Chondrocyte (in vitro differentiated cells): ENCODE results near the gene F9. TPM values are rescaled to one million over a fixed set of nuclear protein-coding genes. Genes with fewer than 3 reads are reported as not detected.

ENCODE experiments used
- DNase-seq: peaks from one replicate; pipeline ENCODE4 v3.0.0; 2021; ENCODE audit warnings: mixed read lengths, low spot score
- H3K27ac Mint-ChIP-seq: one replicate; pipeline ENCODE4 v1.8.0; 2021; ENCODE audit warnings: mild to moderate bottlenecking, moderate library complexity, mixed read lengths; ENCODE audit not compliant: unreplicated experiment
- H3K27me3 Mint-ChIP-seq: 2 replicates; pipeline ENCODE4 v1.8.0; 2021; ENCODE audit warnings: low read depth, mixed read lengths
- H3K36me3 Mint-ChIP-seq: 2 replicates; pipeline ENCODE4 v1.8.0; 2021; ENCODE audit warnings: low read depth, mixed read lengths
- H3K4me1 Mint-ChIP-seq: 2 replicates; pipeline ENCODE4 v1.8.0; 2021; ENCODE audit warnings: low read depth, mild to moderate bottlenecking, mixed read lengths
- H3K4me3 Mint-ChIP-seq: one replicate; pipeline ENCODE4 v1.8.0; 2021; ENCODE audit warnings: mild to moderate bottlenecking, moderate library complexity, mixed read lengths; ENCODE audit not compliant: unreplicated experiment
- H3K9me3 Mint-ChIP-seq: 2 replicates; pipeline ENCODE4 v1.8.0; 2021; ENCODE audit warnings: low read depth, mixed read lengths
- long read RNA-seq: library from polyadenylated mRNA; stranded (forward); transcript quantifications from one replicate; pipeline ENCODE4 v2.0.0, GENCODE V29; 2021
- total RNA-seq: library from RNA; stranded (reverse); gene quantifications from 3 replicates; pipeline ENCODE4 v1.2.1, GENCODE V29; 2021
- TF ChIP-seq, protein P1 (sequence below): fragments of 200-600 bp; sonication (generic); IDR thresholded peaks from 2 replicates; pipeline ENCODE4 v1.5.0; 2021; ENCODE audit warnings: antibody characterized with exemption, mild to moderate bottlenecking, moderate library complexity

F9 gene
- not detected in 3 replicates for total RNA-seq
- long read RNA-seq: 0 reads

GRCh38 chrX:139530550-139530949 is at the start of gene F9:
F9 (plus strand) TSS chrX:139530739; CDS start chrX:139530765, 26 bp downstream.
- H3K9me3 Mint-ChIP-seq: peaks cover 18% of the 10 kb centered on the region
- H3K4me3 Mint-ChIP-seq: no peak within 1 kb of the TSS
- H3K4me1 Mint-ChIP-seq: no peaks in the 10 kb centered on the region
- DNase-seq: no peak
- no peaks in the 10 kb centered on the region for H3K27me3 Mint-ChIP-seq
- H3K36me3 Mint-ChIP-seq: no peaks in the 10 kb centered on the region
- no peak within 1 kb of the TSS for H3K27ac Mint-ChIP-seq
- TF ChIP-seq, protein P1, sequence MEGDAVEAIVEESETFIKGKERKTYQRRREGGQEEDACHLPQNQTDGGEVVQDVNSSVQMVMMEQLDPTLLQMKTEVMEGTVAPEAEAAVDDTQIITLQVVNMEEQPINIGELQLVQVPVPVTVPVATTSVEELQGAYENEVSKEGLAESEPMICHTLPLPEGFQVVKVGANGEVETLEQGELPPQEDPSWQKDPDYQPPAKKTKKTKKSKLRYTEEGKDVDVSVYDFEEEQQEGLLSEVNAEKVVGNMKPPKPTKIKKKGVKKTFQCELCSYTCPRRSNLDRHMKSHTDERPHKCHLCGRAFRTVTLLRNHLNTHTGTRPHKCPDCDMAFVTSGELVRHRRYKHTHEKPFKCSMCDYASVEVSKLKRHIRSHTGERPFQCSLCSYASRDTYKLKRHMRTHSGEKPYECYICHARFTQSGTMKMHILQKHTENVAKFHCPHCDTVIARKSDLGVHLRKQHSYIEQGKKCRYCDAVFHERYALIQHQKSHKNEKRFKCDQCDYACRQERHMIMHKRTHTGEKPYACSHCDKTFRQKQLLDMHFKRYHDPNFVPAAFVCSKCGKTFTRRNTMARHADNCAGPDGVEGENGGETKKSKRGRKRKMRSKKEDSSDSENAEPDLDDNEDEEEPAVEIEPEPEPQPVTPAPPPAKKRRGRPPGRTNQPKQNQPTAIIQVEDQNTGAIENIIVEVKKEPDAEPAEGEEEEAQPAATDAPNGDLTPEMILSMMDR: no peak

- H3K4me3 Mint-ChIP-seq: no peak overlapping the region
Measured at GRCh38 chrX:139483699-139484098, 46.8 kb upstream of the F9 start.

DNA sequence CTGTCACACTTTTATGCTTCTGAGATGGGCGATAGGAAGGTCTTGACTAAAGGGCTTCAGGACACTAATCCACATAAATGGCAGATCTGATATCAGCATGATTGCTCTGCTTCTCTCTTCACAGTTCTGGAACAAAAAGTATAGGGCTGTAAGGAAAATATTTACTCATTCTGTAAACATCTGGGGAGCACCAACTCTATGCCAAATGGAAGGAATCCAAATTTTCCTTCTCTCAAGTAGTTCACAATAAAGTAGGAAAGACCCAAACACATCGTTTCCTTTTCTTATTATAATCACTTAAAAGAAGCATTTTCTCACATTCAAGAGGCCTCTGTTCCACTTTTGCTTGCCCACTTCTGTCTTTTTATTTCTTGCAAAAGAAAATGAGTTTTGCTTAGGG is 45.9 kb upstream of the F9 start:
- peaks cover 2% of the 10 kb centered on the region for H3K27me3 Mint-ChIP-seq
- H3K9me3 Mint-ChIP-seq: peaks cover 26% of the 10 kb centered on the region

More at GRCh38 chrX:139483699-139484098, 46.8 kb upstream of the F9 start:
- DNase-seq: no peak
- no peaks in the 10 kb centered on the region for H3K36me3 Mint-ChIP-seq
- peaks cover 25% of the 10 kb centered on the region for H3K9me3 Mint-ChIP-seq
- peaks cover 2% of the 10 kb centered on the region for H3K27me3 Mint-ChIP-seq
- no peak overlapping the region for H3K27ac Mint-ChIP-seq
- TF ChIP-seq, protein P1: no peak
- H3K4me1 Mint-ChIP-seq: no peaks in the 10 kb centered on the region

DNA sequence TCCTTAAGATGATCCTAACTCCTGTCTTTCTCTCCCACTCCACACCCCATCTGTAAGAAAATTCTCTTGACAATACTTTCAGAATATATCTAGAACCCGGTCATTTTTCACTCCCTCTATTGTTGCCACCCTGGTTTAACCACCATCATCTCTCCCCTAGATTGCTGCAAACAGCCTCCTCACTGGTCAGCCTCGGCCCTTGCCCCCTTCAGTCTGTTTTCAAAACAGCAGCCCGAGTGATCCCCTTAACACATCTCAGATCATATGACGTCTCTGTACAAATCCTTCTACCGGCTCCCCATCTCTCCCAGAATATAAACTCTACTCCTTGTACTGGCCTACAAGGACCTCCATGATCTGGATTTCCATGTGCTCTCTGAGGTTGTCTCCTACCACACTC is 35.2 kb upstream of the F9 start:
- Mint-ChIP-seq H3K4me1 (no peaks in the 10 kb centered on the region), H3K4me3 (no peak overlapping the region), H3K27me3 (no peaks in the 10 kb centered on the region), H3K9me3 (peaks cover 12% of the 10 kb centered on the region), H3K36me3 (no peaks in the 10 kb centered on the region), H3K27ac (no peak overlapping the region)
- TF ChIP-seq, protein P1: no peak
- DNase-seq: no peak

More for the DNA sequence above, 45.9 kb upstream of the F9 start:
- no peaks in the 10 kb centered on the region for H3K4me1 Mint-ChIP-seq
- no peak overlapping the region for H3K27ac Mint-ChIP-seq
- H3K36me3 Mint-ChIP-seq: no peaks in the 10 kb centered on the region
- TF ChIP-seq, protein P1: no peak
- no peak for DNase-seq
- H3K4me3 Mint-ChIP-seq: no peak overlapping the region

- H3K9me3 Mint-ChIP-seq: peaks cover 6% of the 10 kb centered on the region
- no peaks in the 10 kb centered on the region for H3K36me3 Mint-ChIP-seq
- DNase-seq: no peak
Measured at GRCh38 chrX:139506333-139506732, 24.2 kb upstream of the F9 start.

More at GRCh38 chrX:139506333-139506732, 24.2 kb upstream of the F9 start:
- TF ChIP-seq, protein P1: no peak
- Mint-ChIP-seq H3K27me3 (no peaks in the 10 kb centered on the region), H3K4me3 (no peak overlapping the region), H3K4me1 (no peaks in the 10 kb centered on the region), H3K27ac (no peak overlapping the region)
